K562 (cell line): Measurements from ENCODE around the gene SMAD7. TPM values are rescaled to one million over a fixed set of nuclear protein-coding genes. Genes with fewer than 3 reads are reported as not detected.
A peak's percentile ranks its signal among the peaks of the same experiment; 100 is the strongest.

Experiments
- ATAC-seq: fragments of 200-7000 bp; cut with Tn5 transposase; 3 replicates; pipeline ENCODE4 v1.9.1; 2020; ENCODE audit warnings: moderate library complexity
- BruUV-seq: library from RNA; stranded (reverse); fragments of 400-500 nt; replicated peaks from 2 replicates; lab custom pipeline; 2021; lab: Mats Ljungman, UMichigan
- CTCF ChIA-PET: fragments of 300-600 bp; formaldehyde crosslinking; extraction: SDS; loops from one replicate; lab custom pipeline; 2021; ENCODE audit warnings: low intra/inter-chr PET ratio; lab: Yijun Ruan, JAX
- POLR2A ChIA-PET: fragments of 300-600, 350-650 bp; sonication (Branson Sonifier 250); formaldehyde crosslinking; extraction: SDS; loops from one replicate; lab custom pipeline; 2021; ENCODE audit warnings: antibody characterized with exemption, inconsistent platforms; lab: Yijun Ruan, JAX
- DNase-seq, 4 experiments: peaks; one replicate each; pipeline versions ENCODE4 v3.0.0 to v3.0.0-alpha.2; 2011 to 2018; ENCODE audit warnings: low spot score in 3 of 4, mixed read lengths in 3 of 4; ENCODE audit errors: extremely low read depth in 1 of 4
- FAIRE-seq: peaks from 2 replicates; lab custom pipeline; 2011; peaks lifted over from hg19 to GRCh38; lab: Jason Lieb, UNC
- H2AFZ ChIP-seq: 2 replicates; pipeline ENCODE4 v1.6.0; 2011; ENCODE audit warnings: low read depth, low read length, control low read depth, inconsistent platforms
- H3K27ac ChIP-seq: fragments of 200-600 bp; 3 replicates; pipeline ENCODE4 v1.8.0; 2011; ENCODE audit warnings: low read depth, mild to moderate bottlenecking, control low read depth, inconsistent platforms, low read length, moderate library complexity, mixed read lengths; ENCODE audit errors: extremely low read depth
- H3K27me3 ChIP-seq, 2 experiments: fragments of 300-600 bp in 1 of 2; 2 replicates in 1 of 2; 3 replicates in 1 of 2; pipeline versions ENCODE4 v1.6.0 to v1.8.0; 2011; ENCODE audit warnings: inconsistent platforms in 2 of 2, low read length in 2 of 2, mild to moderate bottlenecking in 1 of 2, mixed read lengths in 1 of 2, moderate library complexity in 1 of 2; ENCODE audit not compliant: control insufficient read depth in 2 of 2, insufficient read depth in 2 of 2
- H3K36me3 ChIP-seq: fragments of 300-600 bp; 3 replicates; pipeline ENCODE4 v1.8.0; 2011; ENCODE audit warnings: mild to moderate bottlenecking, low read length, inconsistent platforms; ENCODE audit not compliant: control insufficient read depth, insufficient read depth
- H3K4me1 ChIP-seq, 2 experiments: fragments of 200-600 bp in 1 of 2; replicated peaks in 1 of 2; 2 replicates in 1 of 2; 3 replicates in 1 of 2; pipeline versions ENCODE4 v1.5.1 to v1.8.0; 2011; ENCODE audit warnings: inconsistent platforms in 2 of 2, low read length in 2 of 2, mild to moderate bottlenecking in 1 of 2, mixed read lengths in 1 of 2, moderate library complexity in 1 of 2; ENCODE audit not compliant: control insufficient read depth in 2 of 2, insufficient read depth in 2 of 2
- H3K4me2 ChIP-seq: 2 replicates; pipeline ENCODE4 v1.6.1; 2011; ENCODE audit warnings: low read length, control low read depth, inconsistent platforms, mixed read lengths; ENCODE audit not compliant: insufficient read depth
- H3K4me3 ChIP-seq: fragments of 200-600 bp; sonication (generic), shearing (Covaris generic); 2 replicates; pipeline ENCODE4 v1.5.1; 2016; ENCODE audit warnings: control low read depth, inconsistent platforms
- H3K79me2 ChIP-seq: fragments of 200-600 bp; 3 replicates; pipeline ENCODE4 v1.8.0; 2011; ENCODE audit warnings: low read length, inconsistent platforms; ENCODE audit not compliant: control insufficient read depth, insufficient read depth
- H3K9ac ChIP-seq, 2 experiments: 2 replicates each; pipeline versions ENCODE4 v1.6.0 to v1.6.1; 2011; ENCODE audit warnings: low read depth in 2 of 2, low read length in 2 of 2, control low read depth in 1 of 2, inconsistent platforms in 1 of 2, mild to moderate bottlenecking in 1 of 2, mixed read lengths in 1 of 2; ENCODE audit not compliant: insufficient read depth in 1 of 2
- H3K9me1 ChIP-seq: one replicate; pipeline ENCODE4 v1.6.0; 2011; ENCODE audit warnings: inconsistent platforms, mild to moderate bottlenecking, low read length, moderate library complexity; ENCODE audit not compliant: control insufficient read depth, insufficient read depth
- H3K9me3 ChIP-seq: replicated peaks from 2 replicates; pipeline ENCODE4 v1.5.1; 2011; ENCODE audit warnings: low read depth, low read length, inconsistent platforms; ENCODE audit not compliant: control insufficient read depth, insufficient read depth
- H4K20me1 ChIP-seq: replicated peaks from 2 replicates; pipeline ENCODE4 v1.6.1; 2011; ENCODE audit warnings: low read length, inconsistent platforms, mixed read lengths; ENCODE audit not compliant: control insufficient read depth, insufficient read depth
- CXXC5 ChIP-seq: fragments of 250-450 bp; sonication (Bioruptor Pico); IDR thresholded peaks from 2 replicates; pipeline ENCODE4 v1.8.0; 2022; ENCODE audit warnings: inconsistent platforms, mild to moderate bottlenecking, moderate library complexity
- ILK ChIP-seq: fragments of 450-650 bp; IDR thresholded peaks from 2 replicates; pipeline ENCODE4 v1.6.1; 2016; ENCODE audit warnings: missing genetic modification characterization, low read depth, mild to moderate bottlenecking, missing compliant biosample characterization, moderate library complexity, borderline replicate concordance
- STAT5B ChIP-seq: fragments of 250-450 bp; sonication (Bioruptor Pico); IDR thresholded peaks from 2 replicates; pipeline ENCODE4 v1.8.0; 2021; ENCODE audit warnings: mild to moderate bottlenecking, inconsistent platforms
- TBP ChIP-seq: optimal IDR thresholded peaks from 2 replicates; pipeline ENCODE3; 2011; ENCODE audit warnings: low read depth, low read length, improper control_type of control experiment
- ZFP36 ChIP-seq: fragments of 150-350 bp; IDR thresholded peaks from 2 replicates; pipeline ENCODE4 v1.6.1; 2018; ENCODE audit warnings: low read length, low read depth; ENCODE audit not compliant: partially characterized antibody
- ZNF24 ChIP-seq: fragments of 450-650 bp; IDR thresholded peaks from 2 replicates; pipeline ENCODE4 v1.6.1; 2016
- WGBS: fragments of 100-300 bp; shearing (Covaris generic); methylation state at CpG from one replicate; pipeline ENCODE4 v1.1.6; 2016; ENCODE audit warnings: low coverage, mixed read lengths; ENCODE audit not compliant: insufficient coverage; ENCODE audit errors: missing lambda C conversion rate; 5-methylcytosine and 5-hydroxymethylcytosine counted together
- in situ Hi-C: fragments of 300-500 bp; cut with MboI; formaldehyde crosslinking; loops from 4 replicates; pipeline ENCODE4 v1.15.0; 2018; ENCODE audit warnings: inconsistent platforms, mixed read lengths
- intact Hi-C: fragments of 100-400 bp; cut with micrococcal nuclease; formaldehyde crosslinking; loops from 2 replicates; pipeline ENCODE4 v1.14.2; 2022
- polyA plus RNA-seq, 8 experiments: library from polyadenylated mRNA; depleted of rRNA in 4 of 8; stranded (reverse) in 5 of 8; unstranded in 3 of 8; fragments of >200 nt; fragmentation: Nextera tagmentation in 2 of 8; fragmentation: Illumina TruSeq in 1 of 8; extraction: Ambion mirVana in 2 of 8; extraction: Trizol in 1 of 8; gene quantifications; 2 replicates each; pipeline versions ENCODE4 v1.2.1 to v1.2.3, GENCODE V29; 2011 to 2014; ENCODE audit warnings: inconsistent platforms in 1 of 8, missing spikeins in 1 of 8
- total RNA-seq, 7 experiments: library from RNA; depleted of rRNA in 6 of 7; stranded (reverse); fragments of >200 nt in 6 of 7; fragmentation: Illumina TruSeq in 2 of 7; extraction: Trizol in 2 of 7; gene quantifications; 2 replicates each; pipeline versions ENCODE4 v1.2.1 to v1.2.3, GENCODE V29; 2011 to 2021; ENCODE audit warnings: low replicate concordance in 1 of 7
- TF ChIP-seq, protein P1 (sequence below): fragments of 250-450 bp; sonication (Bioruptor Pico); IDR thresholded peaks from 2 replicates; pipeline ENCODE4 v1.4.0; 2020; ENCODE audit warnings: borderline replicate concordance
- TF ChIP-seq, protein P2 (sequence below): fragments of 250-450 bp; sonication (Bioruptor Pico); IDR thresholded peaks from 2 replicates; pipeline ENCODE4 v1.5.0; 2021; ENCODE audit warnings: mild to moderate bottlenecking, borderline replicate concordance

SMAD7 gene
- total and polyA plus RNA-seq, 9 of the 15 experiments (the other 6 are each of a cell fraction or from before 2014, with no cell fraction given), result 0.13 to 3.0 (median 1.6) TPM

DNA sequence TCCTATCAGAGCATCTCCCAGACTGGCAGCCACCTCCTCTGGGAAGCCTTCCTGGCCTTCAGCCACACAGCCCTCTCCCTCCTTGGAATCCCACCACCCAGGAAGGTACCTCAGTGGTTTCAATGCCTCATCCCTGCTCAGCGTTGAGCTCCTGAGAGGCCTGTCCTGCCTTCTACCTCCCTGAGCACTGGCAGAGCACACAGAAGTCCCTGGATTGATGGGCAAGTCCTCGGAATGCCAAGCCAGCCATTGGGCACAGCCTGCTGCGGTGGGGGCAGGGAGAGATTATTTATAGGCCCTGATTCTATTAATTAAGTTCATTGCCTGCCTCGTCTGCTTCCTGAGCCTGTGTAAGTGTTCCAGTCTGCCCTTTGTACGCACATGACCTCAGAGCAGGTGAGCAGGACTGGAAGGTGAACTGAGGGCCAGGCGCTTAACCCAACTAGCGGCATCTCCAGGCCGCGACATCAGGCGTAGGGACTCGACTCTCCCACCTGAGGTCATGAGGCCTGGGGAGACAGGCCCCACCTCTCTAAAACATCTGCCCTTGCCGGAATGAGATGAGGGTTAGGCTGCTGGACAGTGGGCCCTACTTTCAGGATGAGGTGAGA, 63.4 kb downstream of the SMAD7 start:
- Histone ChIP-seq H3K4me2 (no peak overlapping the region), H4K20me1 (no peaks in the 10 kb centered on the region), H3K9me3 (no peaks in the 10 kb centered on the region), H3K36me3 (no peaks in the 10 kb centered on the region), H3K27ac (no peak overlapping the region), H3K4me3 (no peak overlapping the region), H3K9ac (no peak overlapping the region), H3K9me1 (no peaks in the 10 kb centered on the region), H2AFZ (no peak overlapping the region), H3K27me3 (no peaks in the 10 kb centered on the region), H3K4me1 (peaks cover 0 to 9% of the 10 kb centered on the region in 2 experiments; a peak in 2 of 5 replicates), H3K79me2 (no peaks in the 10 kb centered on the region)
- DNase-seq (no peak), FAIRE-seq (no peak), ATAC-seq (no peak)
- in situ Hi-C loops, result no loop called here
- intact Hi-C loops, result no loop called here
- peak; percentile 60 for TF ChIP-seq ZFP36
- no peak for TF ChIP-seq STAT5B (CRISPR knock-in tag)
- POLR2A ChIA-PET, result no interaction called here
- CTCF ChIA-PET, result no interaction called here
- no TSS peak for BruUV-seq
- 64% methylated on average over 8 of the region's 12 CpGs for WGBS

DNA sequence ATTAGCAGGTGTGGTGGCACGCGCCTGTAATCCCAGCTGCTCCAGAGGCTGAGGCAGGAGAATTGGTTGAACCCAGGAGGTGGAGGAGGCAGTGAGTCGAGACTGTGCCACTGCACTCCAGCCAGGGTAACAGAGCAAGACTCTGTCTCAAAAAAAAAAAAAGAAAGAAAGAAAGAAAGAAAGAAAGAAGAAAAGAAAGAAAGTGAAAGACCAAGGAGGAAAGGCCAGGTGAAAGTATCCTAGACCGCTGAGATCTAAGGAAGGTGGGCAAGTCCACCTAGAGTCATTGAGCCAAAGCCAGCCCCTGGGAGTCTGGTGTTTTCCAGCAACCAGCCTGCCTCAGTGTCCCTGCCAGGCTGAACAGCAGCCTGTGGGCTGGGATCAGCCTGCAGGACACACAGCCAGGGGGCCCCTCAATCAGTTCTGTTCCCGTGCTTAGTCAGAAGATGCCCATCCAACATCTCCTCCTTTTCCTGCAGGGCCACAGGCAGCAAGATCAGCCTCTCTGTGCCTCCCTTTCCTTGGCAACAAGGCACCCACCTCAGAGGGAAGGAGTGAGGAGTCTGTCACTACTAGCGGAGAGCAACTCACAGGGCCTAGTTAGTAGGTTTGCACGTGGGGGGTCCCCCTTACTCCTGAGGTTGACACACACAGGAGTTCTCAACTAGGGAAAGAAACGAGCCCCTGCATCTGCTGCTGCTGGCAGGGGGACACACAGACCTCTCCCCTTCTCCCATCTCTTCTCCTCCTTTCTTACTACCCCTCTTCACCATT, 64.1 kb downstream of the SMAD7 start:
- DNase-seq (no peak), FAIRE-seq (no peak), ATAC-seq (no peak)
- ChIA-PET CTCF (no interaction called here), POLR2A (no interaction called here)
- no peaks in the 10 kb centered on the region for H3K27me3 ChIP-seq
- H3K27ac ChIP-seq, result no peak overlapping the region
- no peaks in the 10 kb centered on the region for H4K20me1 ChIP-seq
- no TSS peak for BruUV-seq
- H3K36me3 ChIP-seq, result no peaks in the 10 kb centered on the region
- peaks cover 0 to 5% of the 10 kb centered on the region in 2 experiments; a peak in 2 of 5 replicates for H3K4me1 ChIP-seq
- in situ Hi-C loops, result no loop called here
- 41% methylated on average over 7 of the region's 8 CpGs for WGBS
- H3K9me3 ChIP-seq, result no peaks in the 10 kb centered on the region
- intact Hi-C loops, result no loop called here
- no peak overlapping the region for H2AFZ ChIP-seq
- H3K9ac ChIP-seq, result no peak overlapping the region
- no peaks in the 10 kb centered on the region for H3K79me2 ChIP-seq
- no peaks in the 10 kb centered on the region for H3K9me1 ChIP-seq
- no peak overlapping the region for H3K4me2 ChIP-seq
- H3K4me3 ChIP-seq, result no peak overlapping the region
- TF ChIP-seq CXXC5, result no peak
- TF ChIP-seq ILK (tag), result no peak
- TF ChIP-seq, protein P1, sequence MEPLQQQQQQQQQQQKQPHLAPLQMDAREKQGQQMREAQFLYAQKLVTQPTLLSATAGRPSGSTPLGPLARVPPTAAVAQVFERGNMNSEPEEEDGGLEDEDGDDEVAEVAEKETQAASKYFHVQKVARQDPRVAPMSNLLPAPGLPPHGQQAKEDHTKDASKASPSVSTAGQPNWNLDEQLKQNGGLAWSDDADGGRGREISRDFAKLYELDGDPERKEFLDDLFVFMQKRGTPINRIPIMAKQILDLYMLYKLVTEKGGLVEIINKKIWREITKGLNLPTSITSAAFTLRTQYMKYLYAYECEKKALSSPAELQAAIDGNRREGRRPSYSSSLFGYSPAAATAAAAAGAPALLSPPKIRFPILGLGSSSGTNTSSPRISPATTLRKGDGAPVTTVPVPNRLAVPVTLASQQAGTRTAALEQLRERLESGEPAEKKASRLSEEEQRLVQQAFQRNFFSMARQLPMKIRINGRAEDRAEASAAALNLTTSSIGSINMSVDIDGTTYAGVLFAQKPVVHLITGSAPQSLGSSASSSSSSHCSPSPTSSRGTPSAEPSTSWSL (CRISPR knock-in tag), result no peak
- no peak for TF ChIP-seq ZNF24
- no peak for TF ChIP-seq TBP
- TF ChIP-seq, protein P2, sequence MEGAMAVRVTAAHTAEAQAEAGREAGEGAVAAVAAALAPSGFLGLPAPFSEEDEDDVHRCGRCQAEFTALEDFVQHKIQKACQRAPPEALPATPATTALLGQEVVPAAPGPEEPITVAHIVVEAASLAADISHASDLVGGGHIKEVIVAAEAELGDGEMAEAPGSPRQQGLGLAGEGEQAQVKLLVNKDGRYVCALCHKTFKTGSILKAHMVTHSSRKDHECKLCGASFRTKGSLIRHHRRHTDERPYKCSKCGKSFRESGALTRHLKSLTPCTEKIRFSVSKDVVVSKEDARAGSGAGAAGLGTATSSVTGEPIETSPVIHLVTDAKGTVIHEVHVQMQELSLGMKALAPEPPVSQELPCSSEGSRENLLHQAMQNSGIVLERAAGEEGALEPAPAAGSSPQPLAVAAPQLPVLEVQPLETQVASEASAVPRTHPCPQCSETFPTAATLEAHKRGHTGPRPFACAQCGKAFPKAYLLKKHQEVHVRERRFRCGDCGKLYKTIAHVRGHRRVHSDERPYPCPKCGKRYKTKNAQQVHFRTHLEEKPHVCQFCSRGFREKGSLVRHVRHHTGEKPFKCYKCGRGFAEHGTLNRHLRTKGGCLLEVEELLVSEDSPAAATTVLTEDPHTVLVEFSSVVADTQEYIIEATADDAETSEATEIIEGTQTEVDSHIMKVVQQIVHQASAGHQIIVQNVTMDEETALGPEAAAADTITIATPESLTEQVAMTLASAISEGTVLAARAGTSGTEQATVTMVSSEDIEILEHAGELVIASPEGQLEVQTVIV (CRISPR knock-in tag), result no peak
